Gastrocnemius medialis (tissue), 4 donors: Measurements from ENCODE around the gene PIGZ. TPM values are rescaled to one million over a fixed set of nuclear protein-coding genes. Genes with fewer than 3 reads are reported as not detected.
A peak's percentile ranks its signal among the peaks of the same experiment; 100 is the strongest.

ENCODE experiments used
- ATAC-seq, 2 donors: fragments of 150-250 bp; one replicate each; pipeline ENCODE4 v1.9.1; 2016
- DNase-seq, 2 donors: peaks; one replicate each; pipeline ENCODE4 v3.0.0-alpha.2; 2019
- H3K27ac ChIP-seq, 4 donors: fragments of 200-600 bp; sonication (generic); 1 replicate in 1 of 4; 2 replicates in 3 of 4; pipeline ENCODE4 v1.5.1; 2016 to 2018; ENCODE audit warnings: mild to moderate bottlenecking in 2 of 4, moderate library complexity in 1 of 4
- H3K27me3 ChIP-seq, 3 donors: fragments of 200-600 bp; sonication (generic) in 2 of 3; 1 replicate in 1 of 3; 2 replicates in 2 of 3; pipeline versions ENCODE4 v1.5.1 to v1.6.0; 2016 to 2019; ENCODE audit warnings: mild to moderate bottlenecking in 1 of 3, moderate library complexity in 1 of 3
- H3K36me3 ChIP-seq, 2 donors: fragments of 200-600 bp; sonication (generic) in 1 of 2; one replicate each; pipeline ENCODE4 v1.5.1; 2017 to 2018
- H3K4me1 ChIP-seq, 2 donors: fragments of 200-600 bp; sonication (generic) in 1 of 2; one replicate each; pipeline ENCODE4 v1.5.1; 2016 to 2017; ENCODE audit warnings: mild to moderate bottlenecking in 2 of 2
- H3K4me3 ChIP-seq, 4 donors: fragments of 200-600 bp; sonication (generic) in 3 of 4; 1 replicate in 1 of 4; 2 replicates in 3 of 4; pipeline ENCODE4 v1.5.1; 2016 to 2019; ENCODE audit warnings: mild to moderate bottlenecking in 2 of 4
- H3K9me3 ChIP-seq, 3 donors: fragments of 200-600 bp; sonication (generic) in 2 of 3; 1 replicate in 1 of 3; 2 replicates in 2 of 3; pipeline ENCODE4 v1.5.1; 2016 to 2019
- CTCF ChIP-seq, 5 experiments: fragments of 450-650 bp in 3 of 5; fragments of 200-600 bp in 2 of 5; sonication (generic) in 2 of 5; IDR thresholded peaks in 4 of 5; conservative IDR thresholded peaks in 1 of 5; 1 replicate in 4 of 5; 2 replicates in 1 of 5; pipeline ENCODE4 v1.5.1; 2016 to 2019; ENCODE audit warnings: antibody characterized with exemption in 5 of 5, mild to moderate bottlenecking in 3 of 5, moderate library complexity in 3 of 5
- POLR2A ChIP-seq, 2 donors: fragments of 450-650 bp; IDR thresholded peaks; one replicate each; pipeline ENCODE4 v1.6.1; 2017; ENCODE audit warnings: antibody characterized with exemption in 2 of 2, mild to moderate bottlenecking in 2 of 2, moderate library complexity in 2 of 2
- in situ Hi-C, 4 donors: fragments of 200-750 bp; cut with MboI; loops; one replicate each; pipeline versions ENCODE4 v1.15.0 to v1.8.0; 2017; ENCODE audit warnings: low sequenced_read_pairs in 4 of 4
- intact Hi-C: fragments of 100-400 bp; cut with DNase I; formaldehyde crosslinking; loops from one replicate; pipeline ENCODE4 v1.15.1; 2023; ENCODE audit warnings: low total_unique reads
- total RNA-seq, 4 donors: library from RNA; depleted of rRNA; stranded (reverse); fragments of >200 nt; gene quantifications; one replicate each; pipeline versions ENCODE4 v1.1.0 to v1.2.3, GENCODE V29; 2016

PIGZ gene
- total RNA-seq, 4 donors from 2014 or later: 2.3 to 7.5 (median 5.1) TPM

- in situ Hi-C loops (loop anchor here in 3 of 4 donors (25.0 kb wide), 2 partner anchors 180 to 505 kb away; no protein-coding TSS in a partner anchor), intact Hi-C loops (no loop called here)
- no peak overlapping the region for H3K4me3 ChIP-seq
- H3K27me3 ChIP-seq: no peaks in the 10 kb centered on the region
- no peak overlapping the region for H3K27ac ChIP-seq
- peaks cover 3 to 10% of the 10 kb centered on the region in 2 donors for H3K4me1 ChIP-seq
- H3K9me3 ChIP-seq: no peaks in the 10 kb centered on the region
- DNase-seq: no peak
- no peak for ATAC-seq
- H3K36me3 ChIP-seq: no peaks in the 10 kb centered on the region
- TF ChIP-seq POLR2A (IDR thresholded peaks at IDR 0.05) (no peak), CTCF (IDR thresholded peaks at IDR 0.05 in 4 of 5, conservative IDR thresholded peaks at IDR 0.05 in 1 of 5) (no peak)
Measured at GRCh38 chr3:197006860-197007259, 38.2 kb upstream of the PIGZ start.

GRCh38 chr3:197006446-197006845 is 37.8 kb upstream of the PIGZ start:
- no peak for DNase-seq
- ATAC-seq: no peak
- intact Hi-C loops: no loop called here
- TF ChIP-seq POLR2A (IDR thresholded peaks at IDR 0.05): no peak
- no peak for TF ChIP-seq CTCF (IDR thresholded peaks at IDR 0.05 in 4 of 5, conservative IDR thresholded peaks at IDR 0.05 in 1 of 5)
- Histone ChIP-seq H3K36me3 (no peaks in the 10 kb centered on the region), H3K4me1 (peaks cover 3 to 10% of the 10 kb centered on the region in 2 donors), H3K9me3 (no peaks in the 10 kb centered on the region), H3K4me3 (no peak overlapping the region), H3K27ac (no peak overlapping the region), H3K27me3 (no peaks in the 10 kb centered on the region)
- in situ Hi-C loops: loop anchor here in 3 of 4 donors (25.0 kb wide), 2 partner anchors 181 to 506 kb away; no protein-coding TSS in a partner anchor

- TF ChIP-seq POLR2A (IDR thresholded peaks at IDR 0.05): no peak
- no peak for TF ChIP-seq CTCF (IDR thresholded peaks at IDR 0.05 in 4 of 5, conservative IDR thresholded peaks at IDR 0.05 in 1 of 5)
- Histone ChIP-seq H3K4me3 (peak overlapping the region; percentile 47 to 64 (median 52)), H3K9me3 (no peaks in the 10 kb centered on the region), H3K4me1 (peaks cover 3 to 10% of the 10 kb centered on the region in 2 donors), H3K27me3 (no peaks in the 10 kb centered on the region), H3K36me3 (no peaks in the 10 kb centered on the region), H3K27ac (peak overlapping the region in 1 of 4 donors; percentile 29)
- ATAC-seq (peak in 1 of 2 donors; percentile 12), DNase-seq (no peak)
- in situ Hi-C loops: loop anchor here in 3 of 4 donors (25.0 kb wide), 2 partner anchors 184 to 509 kb away; no protein-coding TSS in a partner anchor
- intact Hi-C loops: loop anchor here (1.0 to 2.0 kb wide), 2 partner anchors 184 to 507 kb away; no protein-coding TSS in a partner anchor
Measured at GRCh38 chr3:197003461-197004385, 35.1 kb upstream of the PIGZ start.

DNA sequence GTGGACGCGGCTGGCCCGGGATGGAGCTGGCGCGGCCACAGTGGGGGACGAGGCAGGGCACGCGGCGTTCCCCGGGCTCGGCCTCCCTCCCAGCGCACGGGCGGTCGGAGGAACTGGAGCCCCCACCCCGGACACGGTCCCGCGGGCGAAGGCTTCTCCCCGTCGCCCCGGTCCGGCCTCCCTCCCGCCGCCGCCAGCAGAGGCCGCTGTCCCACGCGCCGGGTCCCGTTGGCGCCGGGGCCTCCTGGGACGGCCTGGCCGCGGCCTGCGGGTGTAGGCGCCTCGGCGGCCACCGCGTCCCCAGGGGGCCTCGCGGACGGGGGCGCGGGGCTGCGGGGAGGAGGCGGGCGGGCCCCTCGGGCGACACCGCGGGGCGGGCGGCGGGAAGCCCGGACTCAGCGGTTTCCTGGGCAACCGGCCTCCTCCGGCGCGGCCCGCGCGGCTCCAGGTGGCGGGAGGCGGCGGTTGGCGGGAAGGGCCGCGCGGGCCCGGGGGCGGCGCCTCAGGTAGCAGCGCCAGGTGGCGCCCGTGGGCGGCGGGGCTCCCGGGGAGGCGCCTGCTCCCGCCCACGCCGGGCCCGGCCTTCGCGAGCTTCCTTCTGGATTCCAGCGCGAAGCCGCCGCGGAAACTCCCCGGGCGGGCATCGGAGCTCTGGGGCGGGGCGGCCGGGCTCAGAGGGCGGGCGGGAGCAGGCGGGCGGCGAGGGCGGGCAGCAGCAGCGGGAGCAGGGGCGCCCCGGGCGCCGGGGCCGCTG is 34.2 kb upstream of the PIGZ start:
- H3K36me3 ChIP-seq: no peaks in the 10 kb centered on the region
- DNase-seq (peak; percentile 32 to 49), ATAC-seq (peak; percentile 89 to 92)
- intact Hi-C loops (loop anchor here (1.0 to 2.0 kb wide), 3 partner anchors 28 to 508 kb away; no protein-coding TSS in a partner anchor), in situ Hi-C loops (loop anchor here in 3 of 4 donors (25.0 kb wide), 2 partner anchors 184 to 509 kb away; no protein-coding TSS in a partner anchor)
- peak overlapping the region; percentile 47 to 79 (median 57) for H3K4me3 ChIP-seq
- no peaks in the 10 kb centered on the region for H3K9me3 ChIP-seq
- TF ChIP-seq POLR2A (IDR thresholded peaks at IDR 0.05) (no peak), CTCF (IDR thresholded peaks at IDR 0.05 in 4 of 5, conservative IDR thresholded peaks at IDR 0.05 in 1 of 5) (peak; percentile 58 to 93 (median 86))
- peak overlapping the region; percentile 29 to 64 (median 52) for H3K27ac ChIP-seq
- H3K4me1 ChIP-seq: peaks cover 3 to 10% of the 10 kb centered on the region in 2 donors
- H3K27me3 ChIP-seq: no peaks in the 10 kb centered on the region
